HG03025 (cell line): Measurements from ENCODE around the gene RNF39.
"Not testable (repeated sequence)": the region's sequence is repeated elsewhere in the genome, so short reads cannot be mapped to it uniquely, and the experiment has no call there.

Experiments used
- ATAC-seq: cut with Tn5 transposase; IDR thresholded peaks from one replicate; pipeline ENCODE4 v1.9.1; 2021; ENCODE audit warnings: mild to moderate bottlenecking, moderate library complexity; ENCODE audit not compliant: unreplicated experiment, low FRiP score

The RNF39 gene

GRCh38 chr6:30062471-30063178, 12.9 kb downstream of the RNF39 start:
- ATAC-seq: no peak

GRCh38 chr6:30061858-30062458, 13.6 kb downstream of the RNF39 start:
- no peak for ATAC-seq

DNA sequence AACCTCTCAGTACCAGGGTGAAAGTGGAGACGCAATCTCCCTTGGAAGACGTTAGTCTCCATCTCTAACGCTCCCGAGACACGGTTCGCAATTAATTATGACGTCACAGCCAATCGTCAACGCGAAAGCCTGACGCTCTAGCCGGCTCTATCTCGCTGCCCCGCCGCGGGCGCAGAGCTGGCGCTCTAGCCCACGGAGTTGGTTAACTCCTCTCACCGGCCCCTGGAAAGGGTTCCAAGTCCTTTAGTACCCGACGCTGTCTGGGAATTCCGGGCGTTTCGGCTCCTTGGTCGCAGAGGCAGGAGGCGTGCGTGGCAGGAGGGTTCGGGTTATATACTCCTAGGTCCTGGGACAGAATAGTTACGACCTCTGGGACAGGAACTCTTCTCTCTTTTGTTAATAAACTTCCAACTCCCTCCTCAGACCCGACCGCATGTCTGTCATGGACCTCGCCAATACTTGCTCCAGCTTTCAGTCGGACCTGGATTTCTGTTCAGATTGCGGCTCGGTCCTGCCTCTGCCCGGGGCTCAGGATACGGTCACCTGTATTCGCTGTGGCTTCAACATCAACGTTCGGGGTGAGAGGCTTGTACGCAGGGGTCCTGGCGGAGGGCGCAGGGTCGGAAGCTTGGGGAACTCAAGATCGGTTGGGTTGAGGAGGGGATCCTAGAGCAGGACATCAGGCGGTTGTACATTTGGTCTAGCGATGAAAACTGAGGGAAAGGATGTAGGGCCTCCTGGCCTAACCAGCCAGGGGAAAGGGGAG, 14.3 kb downstream of the RNF39 start, which contains the start of gene POLR1H:
TSS of gene POLR1H (plus strand) at position 174 of the 766 bp plus-strand sequence. CDS start at position 434, 260 bp downstream.
- ATAC-seq: peak; percentile 76

GRCh38 chr6:30060606-30061091, 14.9 kb downstream of the RNF39 start:
- no peak for ATAC-seq

- ATAC-seq: no peak
Measured at GRCh38 chr6:30055513-30055912, 20.1 kb downstream of the RNF39 start.

DNA sequence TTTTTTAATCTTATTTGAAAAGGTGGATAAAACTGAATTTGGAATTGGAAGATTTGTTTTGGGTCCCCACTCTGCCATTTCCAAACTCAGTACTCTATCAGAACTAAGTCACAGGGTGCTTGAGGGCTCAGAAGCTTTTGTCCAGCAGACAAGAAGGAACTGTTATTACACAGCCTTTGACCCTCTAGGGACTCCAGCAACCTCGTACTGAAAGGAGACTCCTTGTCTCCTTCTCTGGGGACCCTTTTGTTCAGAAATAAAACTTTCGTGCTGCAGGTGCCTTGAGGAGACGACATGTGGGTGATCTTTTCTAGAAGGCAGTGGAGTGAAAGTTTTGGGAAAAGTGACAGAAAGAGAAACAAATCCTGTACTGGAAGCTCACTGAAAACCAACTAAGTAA, 21.9 kb downstream of the RNF39 start:
- ATAC-seq: no peak

- no peak for ATAC-seq
Measured at GRCh38 chr6:30047220-30047619, 28.3 kb downstream of the RNF39 start.

GRCh38 chr6:30044630-30045029, 30.9 kb downstream of the RNF39 start:
- ATAC-seq: no peak

DNA sequence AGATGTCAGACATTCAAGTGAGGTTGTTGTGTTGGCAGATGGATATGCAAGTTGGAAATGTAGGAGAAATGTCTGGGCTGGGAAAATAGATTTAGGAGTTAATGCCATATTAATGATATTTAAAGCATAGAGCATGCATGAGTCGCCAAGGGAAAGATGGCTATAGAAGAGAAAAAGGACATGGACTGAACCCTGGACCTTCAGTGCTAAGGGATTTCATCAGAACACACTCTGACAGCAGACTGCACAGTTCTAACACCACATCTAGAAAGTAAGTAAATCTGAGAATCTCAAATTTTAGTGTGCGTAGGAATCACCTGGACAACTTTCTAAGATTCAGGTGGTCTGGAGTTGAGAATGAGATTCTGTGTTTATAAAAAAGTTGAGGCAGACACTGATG, 31.8 kb downstream of the RNF39 start:
- ATAC-seq: no peak

DNA sequence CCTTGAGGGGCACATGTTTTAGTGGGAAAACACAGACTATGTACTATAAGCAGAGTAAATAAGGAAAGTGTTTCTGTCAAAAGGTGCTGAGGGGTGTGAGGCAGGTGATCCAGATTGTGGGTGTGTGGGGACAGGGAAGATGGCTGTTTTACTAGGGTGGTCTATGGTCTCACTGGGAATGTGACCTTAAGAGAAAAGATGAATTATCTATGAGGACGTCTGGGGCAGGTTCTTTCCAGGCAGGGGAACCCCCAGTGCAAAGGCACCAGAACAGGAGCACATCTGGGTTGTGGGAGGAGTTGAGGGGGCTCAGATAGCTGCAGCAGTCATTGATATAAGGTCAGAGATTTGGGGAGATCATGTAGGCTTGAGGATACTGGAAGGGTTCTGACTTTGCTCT, 32.7 kb downstream of the RNF39 start:
- no peak for ATAC-seq

DNA sequence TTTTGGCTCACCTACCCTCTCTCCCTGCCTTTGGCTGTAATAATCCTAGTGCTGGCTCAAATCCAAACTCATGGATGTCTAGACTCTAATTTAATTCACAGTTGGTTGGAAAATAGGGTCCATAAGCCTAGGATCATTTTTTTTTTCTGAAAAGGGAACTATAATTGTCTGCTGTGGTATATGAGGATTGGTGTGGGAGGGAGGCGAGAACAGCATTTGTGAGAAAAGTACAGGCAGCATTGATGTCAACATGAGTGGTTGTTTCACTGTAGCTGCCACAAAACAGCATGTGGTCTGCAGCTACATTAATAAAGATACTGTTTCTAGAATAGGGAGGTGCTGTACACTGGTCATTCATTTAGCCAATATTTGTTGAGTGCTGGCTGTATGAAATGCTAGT, 33.1 kb downstream of the RNF39 start:
- no peak for ATAC-seq

DNA sequence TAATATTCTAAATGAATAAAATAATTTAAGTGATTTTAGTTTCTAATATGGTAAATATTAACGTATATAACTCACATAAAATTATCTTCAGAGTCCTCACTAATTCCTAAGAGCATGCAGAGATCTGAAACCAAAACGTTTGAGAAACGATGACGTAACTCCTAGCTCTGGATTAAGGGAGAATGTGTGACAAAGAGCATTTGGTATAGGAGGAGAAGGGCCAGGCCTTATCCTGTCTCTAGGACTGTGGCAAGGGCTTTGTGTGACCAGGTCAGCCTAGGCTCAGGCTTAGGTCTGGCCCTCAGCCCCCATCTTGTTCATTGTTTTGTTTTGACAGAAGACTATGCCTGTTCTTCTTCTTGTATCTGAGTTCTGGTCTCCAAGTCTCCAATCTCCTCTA, 33.7 kb downstream of the RNF39 start:
- ATAC-seq: no peak

GRCh38 chr6:30041221-30041620, 34.3 kb downstream of the RNF39 start:
- ATAC-seq: no peak

- no peak for ATAC-seq
Measured at GRCh38 chr6:30037182-30037788, 38.3 kb downstream of the RNF39 start.

DNA sequence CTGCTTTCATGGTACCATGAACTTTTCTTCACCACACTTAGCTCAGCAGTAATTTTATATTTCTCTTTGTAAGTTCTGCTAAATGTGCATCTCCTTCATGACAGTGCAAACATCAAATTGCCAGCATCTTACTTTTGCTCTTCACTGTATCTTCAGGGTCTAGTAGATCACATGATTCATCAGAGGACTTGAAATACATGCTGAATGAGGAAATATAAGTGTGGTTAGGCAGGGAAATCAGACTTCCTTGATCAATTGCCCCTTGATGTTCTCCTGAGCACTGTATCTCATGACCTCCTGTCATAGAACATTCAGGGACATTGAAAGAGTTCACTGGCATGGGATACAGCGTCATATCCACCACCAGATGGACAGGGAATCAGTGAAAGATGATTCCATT, 39.8 kb downstream of the RNF39 start:
- no peak for ATAC-seq

- ATAC-seq: not testable (repeated sequence)
Measured at GRCh38 chr6:30033440-30033839, 42.1 kb downstream of the RNF39 start.

DNA sequence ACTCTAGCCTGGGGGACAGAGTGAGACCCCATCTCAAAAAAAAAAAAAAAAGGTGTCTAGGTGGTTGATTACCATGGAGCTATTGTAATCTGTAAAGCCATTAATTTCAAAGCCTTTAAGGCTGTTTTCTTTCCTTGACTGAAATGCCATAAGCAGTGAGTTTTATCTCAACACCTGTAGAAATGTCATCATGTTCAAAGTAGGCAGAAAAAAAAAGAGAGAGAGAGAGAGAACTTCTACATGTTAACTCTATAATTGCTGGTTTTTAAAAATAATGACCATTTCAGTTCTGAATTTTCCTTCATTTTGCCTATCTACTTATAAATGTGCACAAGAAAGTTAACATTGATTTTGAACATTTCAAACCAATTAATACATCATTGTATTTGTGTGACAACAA, 44.2 kb downstream of the RNF39 start:
- no peak for ATAC-seq

DNA sequence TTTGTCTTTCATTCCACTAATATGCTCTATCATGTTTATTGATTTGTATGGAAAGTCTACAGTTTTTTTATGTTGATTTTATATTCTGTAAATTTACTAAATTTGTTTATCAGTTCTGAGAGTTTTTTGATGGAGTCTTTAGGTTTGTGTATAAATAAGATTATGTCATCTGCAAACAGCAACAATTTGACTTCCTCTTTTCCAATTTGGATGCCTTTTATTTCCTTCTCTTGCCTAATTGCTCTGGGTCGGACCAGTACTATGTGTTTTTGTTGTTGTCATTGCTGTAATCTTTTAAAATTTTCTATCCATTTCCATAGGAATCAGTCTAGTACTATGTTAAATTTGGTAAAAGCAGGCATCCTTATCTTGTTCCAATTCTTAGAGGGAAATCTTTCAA, 46.0 kb downstream of the RNF39 start:
- no peak for ATAC-seq

GRCh38 chr6:30025186-30025585, 50.4 kb downstream of the RNF39 start:
- no peak for ATAC-seq

DNA sequence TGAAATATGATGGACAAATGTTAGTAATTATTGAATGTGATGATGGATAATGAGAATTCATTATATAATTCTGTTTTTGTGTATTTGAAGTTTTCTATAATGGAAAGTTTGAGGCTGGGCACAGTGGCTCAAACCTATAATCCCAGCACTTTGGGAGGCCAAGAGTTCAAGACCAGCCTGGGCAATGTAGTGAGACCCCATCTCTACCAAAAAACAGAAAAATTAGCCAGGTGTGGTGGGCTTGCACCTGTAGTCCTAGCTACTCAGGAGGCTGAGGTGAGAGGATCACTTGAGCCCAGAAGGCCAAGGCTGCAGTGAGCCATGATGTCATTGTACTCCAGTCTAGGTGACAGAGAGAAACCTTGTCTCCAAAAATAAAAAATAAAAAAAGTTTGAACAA, 52.9 kb downstream of the RNF39 start:
- ATAC-seq: not testable (repeated sequence)

- ATAC-seq: no peak
Measured at GRCh38 chr6:30022189-30022588, 53.4 kb downstream of the RNF39 start.
